Stomach (tissue), 9 donors: ENCODE data around the gene ARL14. TPM values are rescaled to one million over a fixed set of nuclear protein-coding genes. Genes with fewer than 3 reads are reported as not detected.

Experiments used
- DNase-seq, 2 donors: peaks; one replicate each; pipeline versions ENCODE4 v3.0.0 to v3.0.0-alpha.2; 2013 to 2019
- H3K27ac ChIP-seq, 5 donors: fragments of 200-600 bp in 4 of 5; sonication (generic) in 4 of 5; one replicate each; pipeline ENCODE4 v1.5.1; 2013 to 2019; ENCODE audit warnings: mild to moderate bottlenecking in 1 of 5, moderate library complexity in 1 of 5
- H3K27me3 ChIP-seq, 3 donors: fragments of 200-600 bp; sonication (generic); one replicate each; pipeline ENCODE4 v1.5.1; 2017 to 2019; ENCODE audit warnings: mixed run types in 1 of 3
- H3K36me3 ChIP-seq, 4 donors: fragments of 200-600 bp; sonication (generic); 1 replicate in 3 of 4; 2 replicates in 1 of 4; pipeline ENCODE4 v1.5.1; 2016 to 2019
- H3K4me1 ChIP-seq, 4 donors: fragments of 200-600 bp; sonication (generic); one replicate each; pipeline ENCODE4 v1.5.1; 2016 to 2019
- H3K4me3 ChIP-seq, 4 donors: fragments of 200-600 bp; sonication (generic) in 3 of 4; one replicate each; pipeline ENCODE4 v1.5.1; 2016 to 2019; ENCODE audit warnings: mild to moderate bottlenecking in 1 of 4
- H3K9me3 ChIP-seq, 4 donors: fragments of 200-600 bp; sonication (generic); one replicate each; pipeline ENCODE4 v1.5.1; 2016 to 2019
- EP300 ChIP-seq: sonication (generic); formaldehyde crosslinking; IDR thresholded peaks from one replicate; pipeline ENCODE4 v1.6.1; 2017; ENCODE audit warnings: antibody characterized with exemption
- POLR2A ChIP-seq, 4 donors: fragments of 450-650 bp; IDR thresholded peaks; one replicate each; pipeline ENCODE4 v1.6.1; 2016; ENCODE audit warnings: antibody characterized with exemption in 4 of 4, control low read depth in 2 of 4, mild to moderate bottlenecking in 1 of 4, moderate library complexity in 1 of 4
- POLR2AphosphoS5 ChIP-seq, 3 donors: sonication (generic); formaldehyde crosslinking; IDR thresholded peaks; one replicate each; pipeline ENCODE4 v1.6.1; 2016; ENCODE audit warnings: antibody characterized with exemption in 3 of 3
- WGBS, 5 donors: extraction: QIAGEN DNeasy Blood & Tissue Kit in 3 of 5; methylation state at CpG; one replicate each; pipeline versions ENCODE4 v1.1.5 to v1.1.7; 2013 to 2018; 5-methylcytosine and 5-hydroxymethylcytosine counted together
- intact Hi-C: fragments of 100-400 bp; cut with DNase I; formaldehyde crosslinking; loops from one replicate; pipeline ENCODE4 v1.15.1; 2023; ENCODE audit warnings: low total_unique reads
- polyA plus RNA-seq, 3 donors: library from polyadenylated mRNA; stranded (reverse); fragments of 200-250 nt; gene quantifications; one replicate each; pipeline ENCODE4 v1.2.3, GENCODE V29; 2013
- total RNA-seq, 5 donors: library from RNA; depleted of rRNA; stranded (reverse); fragments of >200 nt; gene quantifications; one replicate each; pipeline versions ENCODE4 v1.1.0 to v1.2.3, GENCODE V29; 2014 to 2016
- TF ChIP-seq, protein P1 (sequence below), 7 experiments: fragments of 450-650 bp in 4 of 7; fragments of 200-600 bp in 3 of 7; sonication (generic) in 3 of 7; IDR thresholded peaks; one replicate each; pipeline ENCODE4 v1.5.1; 2016 to 2019; ENCODE audit warnings: antibody characterized with exemption in 7 of 7, control low read depth in 2 of 7, mild to moderate bottlenecking in 1 of 7
- donor health status: healthy with polysubstance abuse.
- donor health status: Bipolar disorder and iron deficiency.
- donor health status: healthy.

Gene ARL14
- total and polyA plus RNA-seq, 8 donors: 4.3 to 181 (median 23.4) TPM

- Histone ChIP-seq H3K4me1 (no peaks in the 10 kb centered on the region), H3K36me3 (no peaks in the 10 kb centered on the region), H3K27ac (no peak overlapping the region), H3K27me3 (no peaks in the 10 kb centered on the region), H3K9me3 (no peaks in the 10 kb centered on the region), H3K4me3 (no peak overlapping the region)
- DNase-seq: no peak
- WGBS, 5 donors: 69 to 80% (median 77%) methylated on average over 5 of the region's 5 CpGs
- no peak for TF ChIP-seq EP300
- no peak for TF ChIP-seq POLR2AphosphoS5 (IDR thresholded peaks at IDR 0.05)
- TF ChIP-seq, protein P1, sequence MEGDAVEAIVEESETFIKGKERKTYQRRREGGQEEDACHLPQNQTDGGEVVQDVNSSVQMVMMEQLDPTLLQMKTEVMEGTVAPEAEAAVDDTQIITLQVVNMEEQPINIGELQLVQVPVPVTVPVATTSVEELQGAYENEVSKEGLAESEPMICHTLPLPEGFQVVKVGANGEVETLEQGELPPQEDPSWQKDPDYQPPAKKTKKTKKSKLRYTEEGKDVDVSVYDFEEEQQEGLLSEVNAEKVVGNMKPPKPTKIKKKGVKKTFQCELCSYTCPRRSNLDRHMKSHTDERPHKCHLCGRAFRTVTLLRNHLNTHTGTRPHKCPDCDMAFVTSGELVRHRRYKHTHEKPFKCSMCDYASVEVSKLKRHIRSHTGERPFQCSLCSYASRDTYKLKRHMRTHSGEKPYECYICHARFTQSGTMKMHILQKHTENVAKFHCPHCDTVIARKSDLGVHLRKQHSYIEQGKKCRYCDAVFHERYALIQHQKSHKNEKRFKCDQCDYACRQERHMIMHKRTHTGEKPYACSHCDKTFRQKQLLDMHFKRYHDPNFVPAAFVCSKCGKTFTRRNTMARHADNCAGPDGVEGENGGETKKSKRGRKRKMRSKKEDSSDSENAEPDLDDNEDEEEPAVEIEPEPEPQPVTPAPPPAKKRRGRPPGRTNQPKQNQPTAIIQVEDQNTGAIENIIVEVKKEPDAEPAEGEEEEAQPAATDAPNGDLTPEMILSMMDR (IDR thresholded peaks at IDR 0.05): no peak
- TF ChIP-seq POLR2A (IDR thresholded peaks at IDR 0.05): no peak
- intact Hi-C loops: no loop called here
Measured at GRCh38 chr3:160660902-160661301, 16.1 kb upstream of the ARL14 start.

DNA sequence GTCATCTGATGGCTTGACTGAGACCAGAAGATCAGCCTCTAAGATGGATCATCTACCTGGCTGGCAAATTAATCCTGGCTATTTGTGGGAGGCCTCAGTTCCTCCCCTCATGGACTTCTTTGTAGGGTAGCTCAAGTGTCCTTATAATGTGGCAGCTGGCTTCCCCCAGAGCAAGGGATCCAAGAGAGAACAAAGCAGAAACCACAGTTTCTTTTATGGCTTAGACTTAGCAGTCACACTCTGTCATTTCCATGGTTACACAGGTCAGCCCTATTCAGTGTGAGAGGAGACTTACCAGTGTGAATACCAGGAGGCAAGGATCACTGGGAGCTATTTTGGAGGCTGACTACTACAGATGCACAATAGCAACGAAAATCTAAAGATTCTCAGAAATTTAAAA lies 15.3 kb upstream of the ARL14 start:
- Histone ChIP-seq H3K4me1 (no peaks in the 10 kb centered on the region), H3K9me3 (no peaks in the 10 kb centered on the region), H3K27ac (no peak overlapping the region), H3K27me3 (no peaks in the 10 kb centered on the region), H3K4me3 (no peak overlapping the region), H3K36me3 (no peaks in the 10 kb centered on the region)
- 60 to 73% (median 65%) methylated on average over 1 of the region's 1 CpG for WGBS, 5 donors
- DNase-seq: no peak
- no peak for TF ChIP-seq EP300
- TF ChIP-seq POLR2AphosphoS5 (IDR thresholded peaks at IDR 0.05): no peak
- TF ChIP-seq, protein P1 (IDR thresholded peaks at IDR 0.05): no peak
- no peak for TF ChIP-seq POLR2A (IDR thresholded peaks at IDR 0.05)
- intact Hi-C loops: no loop called here

- TF ChIP-seq, protein P1 (IDR thresholded peaks at IDR 0.05): no peak
- intact Hi-C loops: no loop called here
- Histone ChIP-seq H3K4me3 (no peak overlapping the region), H3K36me3 (no peaks in the 10 kb centered on the region), H3K27me3 (no peaks in the 10 kb centered on the region), H3K9me3 (no peaks in the 10 kb centered on the region), H3K4me1 (no peaks in the 10 kb centered on the region), H3K27ac (peak overlapping the region in 1 of 5 donors; percentile 22)
- DNase-seq: no peak
- 86 to 97% (median 91%) methylated on average over 3 of the region's 3 CpGs for WGBS, 5 donors
Measured at GRCh38 chr3:160665231-160665630, 11.7 kb upstream of the ARL14 start.

GRCh38 chr3:160665784-160666526 lies 11.0 kb upstream of the ARL14 start:
- intact Hi-C loops: no loop called here
- TF ChIP-seq, protein P1 (IDR thresholded peaks at IDR 0.05): no peak
- H3K27ac ChIP-seq: peak overlapping the region in 2 of 5 donors; percentile 22 to 50
- H3K27me3 ChIP-seq: no peaks in the 10 kb centered on the region
- WGBS, 5 donors: 66 to 77% (median 75%) methylated on average over 4 of the region's 4 CpGs
- DNase-seq: no peak
- no peak overlapping the region for H3K4me3 ChIP-seq
- H3K9me3 ChIP-seq: no peaks in the 10 kb centered on the region
- H3K4me1 ChIP-seq: no peaks in the 10 kb centered on the region
- H3K36me3 ChIP-seq: no peaks in the 10 kb centered on the region
